Measurements from ENCODE around the gene AP2A2.

Gene AP2A2

DNA sequence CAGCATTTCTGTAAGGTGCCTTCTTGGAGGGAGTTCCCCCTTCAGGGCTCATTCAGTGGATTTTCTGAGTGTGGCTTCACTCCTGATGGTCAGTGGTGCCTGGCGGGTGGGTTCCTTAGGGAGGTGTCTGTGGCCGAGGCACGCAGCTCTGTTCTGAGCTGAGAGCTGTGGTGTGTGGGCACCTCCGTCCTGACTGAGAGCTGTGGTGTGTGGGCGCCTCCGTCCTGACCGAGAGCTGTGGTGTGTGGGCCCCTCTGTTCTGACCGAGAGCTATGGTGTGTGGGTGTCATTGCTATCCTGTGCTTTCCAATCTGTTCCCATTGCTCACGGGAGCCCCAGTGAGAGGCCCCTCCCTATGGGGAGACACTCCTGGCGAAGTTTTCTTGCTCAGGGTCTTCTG lies 71.0 kb downstream of the AP2A2 start:
- no peak for DNase-seq (ENCODE audit: low read depth)

DNA sequence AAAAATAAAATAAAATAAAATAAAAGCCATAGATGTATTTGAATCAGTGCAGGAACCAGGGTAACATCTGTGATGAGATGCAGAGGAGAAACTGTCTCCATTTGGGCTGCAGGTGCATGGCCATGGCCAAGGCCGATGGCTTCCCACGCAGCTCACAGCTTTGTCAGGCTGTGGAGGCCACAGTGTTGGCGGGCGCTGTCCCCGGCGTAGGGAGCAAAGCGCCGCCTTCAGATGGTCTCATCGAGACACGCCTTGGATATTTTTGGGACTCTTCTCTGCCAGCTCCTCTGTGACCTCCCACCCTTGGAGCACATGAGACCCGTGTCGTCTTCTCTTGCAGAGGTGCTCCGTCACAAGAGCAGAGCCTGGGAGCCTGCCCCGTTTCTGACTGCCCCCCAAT lies 72.2 kb downstream of the AP2A2 start:
- no peak for DNase-seq (ENCODE audit: low read depth)

DNA sequence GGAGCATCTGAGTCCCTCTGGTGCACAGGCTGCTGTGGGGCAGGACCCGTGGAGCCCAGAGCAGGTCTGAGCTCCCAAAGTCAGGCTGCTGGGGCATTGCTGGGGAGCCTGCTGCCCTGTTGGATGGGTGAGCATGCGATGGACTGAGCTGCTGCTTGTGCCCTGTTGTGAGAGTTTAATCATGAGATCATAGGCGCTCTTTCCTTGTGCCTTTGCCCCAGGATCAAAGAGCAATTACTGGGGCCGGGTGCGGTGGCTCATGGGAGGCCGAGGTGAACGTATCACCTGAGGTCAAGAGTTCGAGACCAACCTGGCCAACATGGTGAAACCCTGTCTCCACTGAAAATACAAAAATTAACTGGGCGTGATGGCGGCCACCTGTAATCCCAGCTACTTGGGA lies 73.3 kb downstream of the AP2A2 start:
- DNase-seq (ENCODE audit: low read depth): no peak

DNA sequence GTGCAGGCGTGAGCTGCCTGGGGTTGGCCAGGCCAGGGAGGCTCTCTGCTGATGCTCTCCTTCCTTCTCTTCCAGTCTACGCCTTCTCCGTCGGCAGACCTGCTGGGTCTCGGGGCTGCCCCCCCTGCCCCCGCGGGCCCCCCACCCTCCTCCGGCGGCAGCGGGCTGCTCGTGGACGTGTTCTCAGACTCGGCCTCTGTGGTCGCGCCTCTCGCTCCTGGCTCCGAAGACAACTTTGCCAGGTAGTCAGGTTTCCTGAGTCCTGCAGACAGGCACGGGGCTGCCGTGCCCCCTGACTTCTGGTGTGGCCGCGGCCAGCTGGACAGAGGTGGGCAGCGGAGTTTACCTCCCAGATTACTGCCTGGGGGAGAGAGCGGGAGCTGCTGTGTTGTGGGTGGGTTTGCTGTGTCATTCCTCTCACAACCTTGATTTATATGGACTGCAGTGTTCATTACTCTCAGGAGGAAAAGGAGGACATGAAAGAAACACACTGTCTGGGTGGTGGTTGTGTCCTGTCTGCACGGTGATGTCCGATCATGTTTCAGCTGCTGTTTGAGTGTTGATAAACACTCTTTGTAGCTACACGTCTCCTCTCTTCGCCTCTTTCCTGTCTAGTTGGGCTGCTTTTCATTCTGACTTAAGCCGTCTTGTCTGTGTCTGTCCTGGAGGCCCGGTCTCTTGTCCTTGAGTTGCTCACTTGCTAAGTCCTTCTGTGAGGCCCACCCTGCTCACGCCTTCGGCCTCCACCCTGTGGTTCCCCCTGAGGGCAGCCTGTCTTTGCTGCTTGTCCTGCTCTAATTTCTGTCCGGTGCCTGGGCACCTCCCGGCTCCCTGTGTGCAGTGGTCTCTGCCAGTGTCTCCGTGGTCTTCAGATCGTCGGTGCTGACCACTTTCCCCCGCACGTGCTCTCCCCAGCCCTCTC lies 74.9 kb downstream of the AP2A2 start:
- no peak for DNase-seq (ENCODE audit: low read depth)

- no peak for DNase-seq (ENCODE audit: low read depth)
These were observed 76.1 kb downstream of the AP2A2 start for GRCh38 chr11:1001617-1002405.

GRCh38 chr11:1002406-1002984 lies 76.8 kb downstream of the AP2A2 start:
- DNase-seq (ENCODE audit: low read depth): no peak

DNA sequence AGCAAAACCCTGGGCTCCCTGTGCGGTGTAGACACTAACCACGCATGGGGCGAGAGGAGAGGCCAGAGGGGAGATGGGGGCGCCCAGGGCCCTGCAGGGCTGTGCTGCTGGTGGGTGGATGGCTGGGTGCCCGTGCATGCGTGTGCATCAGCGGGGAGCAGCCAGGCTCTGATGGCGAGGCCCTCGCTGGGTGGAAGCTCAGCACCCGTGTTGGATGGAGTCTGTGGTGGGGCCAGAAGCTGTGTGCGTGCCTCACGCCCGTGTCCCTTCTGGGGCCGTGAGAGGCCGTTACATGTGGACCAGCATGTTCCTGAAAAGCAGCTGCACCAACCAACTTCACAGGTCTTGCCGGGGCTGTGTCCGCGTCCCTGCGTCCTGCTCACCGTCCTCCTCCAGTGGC lies 77.5 kb downstream of the AP2A2 start:
- DNase-seq (ENCODE audit: low read depth): no peak

DNA sequence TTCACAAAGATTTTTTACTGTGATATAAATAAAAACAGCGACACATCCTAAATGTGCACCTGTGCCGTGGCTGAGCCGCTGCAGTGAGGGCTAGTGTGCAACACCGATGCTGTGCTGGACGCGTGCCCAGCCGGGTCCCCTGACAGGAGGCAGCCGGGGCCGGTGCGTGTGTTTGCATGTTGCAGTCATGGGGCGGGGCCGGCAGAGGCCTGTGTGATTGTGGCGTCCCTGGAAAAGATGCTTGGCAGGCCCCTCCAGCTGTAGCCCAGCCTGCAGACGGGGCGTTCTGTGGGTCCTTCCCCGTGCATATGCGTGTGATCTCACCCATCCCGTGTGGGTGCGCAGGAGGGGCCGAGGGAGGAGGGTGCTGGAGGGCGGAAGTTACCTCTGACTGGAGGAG lies 80.3 kb downstream of the AP2A2 start:
- DNase-seq (ENCODE audit: low read depth): no peak

DNA sequence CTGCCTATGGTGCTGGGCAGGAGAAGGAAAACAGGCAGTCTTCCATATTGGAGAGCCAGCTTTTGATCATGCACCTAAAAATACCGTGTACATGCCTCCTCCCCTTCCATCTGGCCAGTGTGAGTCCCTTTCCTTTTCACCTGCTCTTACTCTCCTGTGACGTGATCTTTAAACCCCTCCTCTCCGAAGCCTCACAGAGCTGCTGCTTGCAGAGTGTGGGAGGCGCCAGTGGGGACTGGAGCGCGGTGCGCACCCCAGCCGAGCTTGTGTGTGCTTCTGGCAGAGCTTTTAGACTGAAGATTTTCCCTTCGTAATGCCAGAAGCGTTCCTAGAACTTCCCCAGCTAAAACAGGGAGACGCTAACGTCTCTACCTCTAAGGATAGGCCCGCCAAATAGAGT lies 81.1 kb downstream of the AP2A2 start:
- DNase-seq (ENCODE audit: low read depth): no peak

- no peak for DNase-seq (ENCODE audit: low read depth)
These were observed 81.6 kb downstream of the AP2A2 start for GRCh38 chr11:1007279-1007678.

DNA sequence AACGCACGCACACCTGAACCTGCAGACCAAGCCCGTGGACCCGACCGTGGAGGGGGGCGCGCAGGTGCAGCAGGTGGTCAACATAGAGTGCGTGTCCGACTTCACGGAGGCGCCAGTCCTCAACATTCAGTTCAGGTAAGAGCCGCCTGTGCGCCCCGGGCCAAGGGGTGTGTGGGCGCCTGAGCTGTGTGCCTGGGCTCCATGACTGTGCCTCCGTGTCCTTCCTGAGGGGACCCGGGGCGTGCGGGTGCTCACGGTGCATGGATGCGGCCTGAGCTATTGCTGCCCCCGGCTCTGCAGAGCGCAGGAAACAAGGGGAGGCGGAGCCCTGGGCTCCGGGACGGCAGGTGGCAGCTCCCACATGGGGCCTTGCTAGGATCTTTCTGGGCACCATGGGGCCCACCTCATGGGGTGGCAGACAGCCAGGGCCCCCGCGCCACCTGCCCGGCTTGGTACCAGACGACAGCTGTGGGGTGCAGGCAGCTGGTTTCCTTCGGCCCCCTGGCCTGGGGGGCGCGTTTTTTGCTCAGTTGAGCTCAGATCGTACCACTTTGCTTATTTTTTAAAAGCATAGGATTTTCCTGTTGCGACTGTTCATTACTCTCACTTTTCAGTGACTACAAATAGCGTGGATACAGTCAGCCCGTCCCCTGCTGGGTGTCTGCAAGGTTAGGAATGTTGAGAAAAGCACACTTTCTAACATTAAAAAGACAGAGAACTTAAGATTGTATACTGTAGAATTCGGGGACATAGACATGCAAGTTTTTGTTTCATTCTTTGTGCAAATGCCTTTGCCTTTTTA lies 82.5 kb downstream of the AP2A2 start:
- DNase-seq (ENCODE audit: low read depth): no peak

- DNase-seq (ENCODE audit: low read depth): no peak
These were observed 83.1 kb downstream of the AP2A2 start for GRCh38 chr11:1008803-1009145.

- no peak for DNase-seq (ENCODE audit: low read depth)
These were observed 83.7 kb downstream of the AP2A2 start for GRCh38 chr11:1009371-1009770.

- no peak for DNase-seq (ENCODE audit: low read depth)
These were observed 84.3 kb downstream of the AP2A2 start for GRCh38 chr11:1009991-1010390.

DNA sequence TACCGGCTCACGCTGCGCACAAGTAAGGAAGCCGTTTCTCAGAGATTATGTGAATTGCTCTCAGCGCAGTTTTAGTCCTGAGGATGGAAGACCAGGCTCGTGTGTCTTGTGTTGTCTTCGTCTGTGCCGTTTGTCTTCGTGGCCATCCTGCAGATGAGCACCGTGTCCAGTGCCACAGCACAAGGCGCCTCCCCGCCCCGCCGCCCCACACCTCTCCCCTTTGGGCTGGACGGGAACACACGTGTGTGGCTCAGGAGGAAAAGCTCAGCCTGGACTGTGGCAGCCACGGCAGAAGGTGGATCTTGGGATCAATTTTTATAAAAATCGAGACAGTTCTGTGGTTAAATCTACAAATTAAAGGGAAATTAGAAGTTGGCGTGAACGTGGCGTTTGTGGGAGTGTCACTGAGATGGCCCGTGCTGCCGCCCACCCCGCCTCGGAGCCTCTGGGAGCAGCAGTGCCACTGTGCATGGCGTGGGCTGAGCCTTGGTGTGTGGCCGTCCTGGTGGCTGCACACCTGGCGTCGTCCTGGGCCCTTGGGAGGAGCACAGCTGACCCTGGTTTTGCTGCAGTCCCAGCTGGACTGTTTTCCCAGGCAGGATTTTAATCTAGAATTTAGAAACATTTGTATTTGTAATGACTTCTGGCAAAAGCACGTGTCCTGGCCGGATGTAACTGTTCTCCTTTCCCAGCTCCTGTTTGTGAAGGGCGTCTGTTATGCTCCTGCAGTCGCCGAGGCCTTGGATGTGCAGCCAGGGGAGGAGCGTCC lies 85.1 kb downstream of the AP2A2 start:
- no peak for DNase-seq (ENCODE audit: low read depth)

DNA sequence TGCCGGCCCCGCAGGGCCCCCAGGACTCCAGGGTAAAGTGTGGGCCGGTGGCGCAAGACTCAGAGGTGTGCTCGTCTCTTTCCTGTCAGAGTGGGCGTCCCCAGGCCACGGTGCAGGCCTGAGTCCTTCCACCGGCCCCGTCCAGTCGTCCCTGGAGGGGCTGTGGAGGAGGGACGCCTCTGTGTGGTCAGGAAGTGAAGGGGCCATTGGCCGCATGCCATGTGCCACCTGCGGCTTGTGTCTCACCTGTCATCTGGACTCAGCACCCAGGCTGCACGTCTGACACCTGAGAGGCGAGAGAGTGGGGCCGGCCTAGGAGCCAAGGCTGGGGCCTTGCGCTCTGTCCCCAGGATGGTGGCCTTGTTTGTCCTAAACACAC lies 85.6 kb downstream of the AP2A2 start:
- DNase-seq (ENCODE audit: low read depth): no peak

GRCh38 chr11:1012291-1012690 lies 86.6 kb downstream of the AP2A2 start:
- DNase-seq (ENCODE audit: low read depth): no peak

- DNase-seq (ENCODE audit: low read depth): no peak
These were observed 87.3 kb downstream of the AP2A2 start for GRCh38 chr11:1012740-1013630.

- DNase-seq (ENCODE audit: low read depth): no peak
These were observed 87.9 kb downstream of the AP2A2 start for GRCh38 chr11:1013631-1013935.

DNA sequence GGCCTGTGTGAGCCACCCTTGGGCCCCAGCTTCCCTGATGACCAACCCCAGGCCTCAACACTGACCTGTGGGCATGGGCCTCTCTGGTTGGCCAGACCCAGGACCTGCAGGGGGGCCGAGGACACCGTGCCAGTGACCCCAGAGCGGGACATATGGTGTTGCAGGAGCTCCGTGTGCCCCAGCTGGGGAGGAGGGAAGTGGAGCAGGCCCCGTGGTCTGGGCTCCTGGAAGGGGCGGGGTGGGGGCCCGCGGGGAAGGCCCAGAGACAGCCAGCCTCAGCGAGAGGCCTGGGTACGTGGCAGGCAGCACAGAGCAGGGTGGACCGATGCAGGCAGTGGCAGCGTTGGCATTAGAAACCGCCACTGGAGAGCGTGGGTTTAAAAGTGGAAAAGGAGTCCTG lies 88.6 kb downstream of the AP2A2 start:
- DNase-seq (ENCODE audit: low read depth): no peak

DNA sequence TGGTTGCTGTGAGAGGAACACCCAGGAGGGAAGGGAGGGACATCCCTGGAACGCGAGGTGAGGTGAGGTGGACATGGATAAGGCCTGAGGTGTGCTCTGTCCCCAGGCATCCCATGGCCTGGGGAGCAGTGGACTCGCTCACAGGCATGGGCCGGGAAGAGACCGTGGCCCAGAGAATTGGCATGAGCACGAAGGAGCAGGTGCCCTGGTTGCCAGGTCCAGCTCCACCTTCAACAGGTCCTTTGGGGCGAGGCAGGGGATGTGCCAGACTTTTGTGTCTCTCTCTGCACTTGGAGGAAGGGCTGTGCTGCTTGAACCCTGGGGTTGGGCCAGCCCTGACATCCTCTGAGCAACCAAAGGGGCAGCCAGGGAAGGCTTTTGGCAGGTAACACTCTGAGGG lies 89.4 kb downstream of the AP2A2 start:
- DNase-seq (ENCODE audit: low read depth): no peak

All from CMK (cell line).